ENCODE measurements around the gene HAUS3.
"Not testable (repeated sequence)": the region's sequence is repeated elsewhere in the genome, so short reads cannot be mapped to it uniquely, and the experiment has no call there.

The HAUS3 gene

GRCh38 chr4:2217726-2218125, 24.2 kb downstream of the HAUS3 start:
- TF ChIP-seq CTCF (IDR thresholded peaks at IDR 0.05; ENCODE audit: insufficient read depth, low read depth, low read length, missing control alignments): no peak
- no peak for DNase-seq (ENCODE audit: low read depth)
- no peak overlapping the region for H3K4me3 ChIP-seq (ENCODE audit: low read depth, low read length)

GRCh38 chr4:2212831-2213230, 29.1 kb downstream of the HAUS3 start:
- H3K4me3 ChIP-seq (ENCODE audit: low read depth, low read length): no peak overlapping the region
- TF ChIP-seq CTCF (IDR thresholded peaks at IDR 0.05; ENCODE audit: insufficient read depth, low read depth, low read length, missing control alignments): no peak
- no peak for DNase-seq (ENCODE audit: low read depth)

- DNase-seq (ENCODE audit: low read depth); H3K4me3 ChIP-seq (ENCODE audit: low read depth, low read length): not testable (repeated sequence)
Measured at GRCh38 chr4:2202789-2203188, 39.1 kb downstream of the HAUS3 start.

GRCh38 chr4:2194496-2194895, 47.4 kb downstream of the HAUS3 start:
- no peak for DNase-seq (ENCODE audit: low read depth)
- no peak overlapping the region for H3K4me3 ChIP-seq (ENCODE audit: low read depth, low read length)
- no peak for TF ChIP-seq CTCF (IDR thresholded peaks at IDR 0.05; ENCODE audit: insufficient read depth, low read depth, low read length, missing control alignments)

- H3K4me3 ChIP-seq (ENCODE audit: low read depth, low read length): no peak overlapping the region
- DNase-seq (ENCODE audit: low read depth): no peak
- TF ChIP-seq CTCF (IDR thresholded peaks at IDR 0.05; ENCODE audit: insufficient read depth, low read depth, low read length, missing control alignments): no peak
Measured at GRCh38 chr4:2193326-2193725, 48.6 kb downstream of the HAUS3 start.

GRCh38 chr4:2186865-2187172, 55.1 kb downstream of the HAUS3 start:
- no peak for DNase-seq (ENCODE audit: low read depth)
- H3K4me3 ChIP-seq (ENCODE audit: low read depth, low read length): no peak overlapping the region
- no peak for TF ChIP-seq CTCF (IDR thresholded peaks at IDR 0.05; ENCODE audit: insufficient read depth, low read depth, low read length, missing control alignments)

GRCh38 chr4:2186133-2186864, 55.6 kb downstream of the HAUS3 start:
- peak; percentile 34 for DNase-seq (ENCODE audit: low read depth)
- no peak overlapping the region for H3K4me3 ChIP-seq (ENCODE audit: low read depth, low read length)
- TF ChIP-seq CTCF (IDR thresholded peaks at IDR 0.05; ENCODE audit: insufficient read depth, low read depth, low read length, missing control alignments): peak; percentile 40
